ENCODE data around the gene MST1R. TPM values are rescaled to one million over a fixed set of nuclear protein-coding genes. Genes with fewer than 3 reads are reported as not detected.

MST1R gene
- total and polyA plus RNA-seq, 2 of the 4 experiments (the other 2 are of a cell fraction), result under 0.01 to 0.14 TPM

DNA sequence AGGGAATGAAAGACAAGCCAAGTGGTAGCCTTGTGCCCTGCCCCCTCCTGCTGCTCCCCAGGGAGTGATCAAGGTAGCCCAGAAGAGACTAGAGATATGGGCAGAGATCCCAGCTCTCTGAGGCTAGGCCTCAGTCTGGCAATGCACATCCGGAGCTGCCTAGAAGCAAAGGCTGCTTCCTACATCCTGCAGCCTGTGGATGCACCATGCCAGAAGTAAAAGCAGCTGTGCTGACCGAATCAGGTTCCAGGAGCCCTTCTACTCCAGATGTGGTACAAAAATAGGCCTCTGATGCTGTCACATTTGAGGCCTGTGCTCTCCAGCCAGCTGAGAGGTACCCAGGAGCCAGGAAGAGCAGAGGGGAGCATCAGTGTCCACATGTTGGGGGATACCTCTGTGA, 63.3 kb downstream of the MST1R start:
- DNase-seq (no peak), ATAC-seq (ENCODE audit: low read depth) (no peak)
- Histone ChIP-seq H3K23ac (ENCODE audit: low read depth, low read length) (no peak overlapping the region), H3K4me2 (ENCODE audit: low read depth, low read length) (no peak overlapping the region), H4K5ac (ENCODE audit: low read depth, low read length) (no peak overlapping the region), H2BK20ac (ENCODE audit: low read depth, low read length) (no peak overlapping the region), H3K4ac (ENCODE audit: low read depth, low read length) (no peak overlapping the region), H3K9me1 (ENCODE audit: insufficient read depth, low read length) (peaks cover 3% of the 10 kb centered on the region; the same call in 1 of the 2 replicates), H2BK15ac (ENCODE audit: low read depth, low read length) (no peak overlapping the region), H2AK5ac (ENCODE audit: low read depth, low read length) (no peak overlapping the region), H3K4me3 (ENCODE audit: insufficient read depth, low read depth, low read length) (no peak overlapping the region), H3K9ac (ENCODE audit: low read depth, low read length) (no peak overlapping the region), H4K91ac (ENCODE audit: insufficient read depth, low read depth, low read length) (no peak overlapping the region), H2BK120ac (ENCODE audit: low read depth, low read length) (no peak overlapping the region), H3K79me1 (ENCODE audit: low read depth in 1 of 2, low read length in 2 of 2) (no peaks in the 10 kb centered on the region), H2BK5ac (ENCODE audit: low read depth, low read length, poor library complexity, severe bottlenecking) (no peak overlapping the region), H4K20me1 (ENCODE audit: insufficient read depth, low read length) (no peaks in the 10 kb centered on the region), H2AK9ac (replicated peaks; ENCODE audit: low read depth, low read length, poor library complexity) (no peak overlapping the region), H3K27me3 (ENCODE audit: control insufficient read depth, insufficient read depth, low read length) (no peaks in the 10 kb centered on the region), H2AFZ (replicated peaks; ENCODE audit: low read length, poor library complexity) (peak overlapping the region; percentile 2), H4K8ac (ENCODE audit: low read depth in 2 of 2, low read length in 2 of 2) (no peak overlapping the region), H3K27ac (ENCODE audit: insufficient read depth, low read length) (no peak overlapping the region), H3K36me3 (ENCODE audit: control insufficient read depth, insufficient read depth, low read length) (peaks cover 3% of the 10 kb centered on the region), H3K9me3 (ENCODE audit: control insufficient read depth, insufficient read depth, low read length) (no peaks in the 10 kb centered on the region), H3K14ac (replicated peaks; ENCODE audit: low read depth, low read length) (no peak overlapping the region), H3K4me1 (ENCODE audit: control insufficient read depth, insufficient read depth, low read length) (no peaks in the 10 kb centered on the region; the same call in 1 of the 2 replicates), H3K18ac (ENCODE audit: low read depth, low read length) (no peak overlapping the region), H3K56ac (ENCODE audit: extremely low read depth, insufficient read depth, low read length) (no peak overlapping the region)
- intact Hi-C loops (cut with micrococcal nuclease), result loop anchor here (5.0 kb wide), 1 partner anchor 67 kb away; no protein-coding TSS in a partner anchor
- POLR2A ChIA-PET (ENCODE audit: unreplicated experiment), result no interaction called here
- 43% methylated on average over 1 of the region's 2 CpGs; no CpG with 5 or more reads in 1 of the 2 experiments for WGBS, 2 experiments (ENCODE audit: extremely low coverage in 2 of 2, insufficient read length in 1 of 2)
- in situ Hi-C loops (cut with MboI; ENCODE audit: low sequenced_read_pairs), result loop anchor here (5.0 kb wide), 1 partner anchor 138 kb away; no protein-coding TSS in a partner anchor
- dilution Hi-C loops (cut with HindIII; ENCODE audit: low sequenced_read_pairs, unreplicated experiment), result no loop called here
- TF ChIP-seq, protein P1, sequence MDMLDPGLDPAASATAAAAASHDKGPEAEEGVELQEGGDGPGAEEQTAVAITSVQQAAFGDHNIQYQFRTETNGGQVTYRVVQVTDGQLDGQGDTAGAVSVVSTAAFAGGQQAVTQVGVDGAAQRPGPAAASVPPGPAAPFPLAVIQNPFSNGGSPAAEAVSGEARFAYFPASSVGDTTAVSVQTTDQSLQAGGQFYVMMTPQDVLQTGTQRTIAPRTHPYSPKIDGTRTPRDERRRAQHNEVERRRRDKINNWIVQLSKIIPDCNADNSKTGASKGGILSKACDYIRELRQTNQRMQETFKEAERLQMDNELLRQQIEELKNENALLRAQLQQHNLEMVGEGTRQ (IDR thresholded peaks at IDR 0.05; ENCODE audit: low read depth, low read length), result no peak
- BruUV-seq (replicated peaks), result no TSS peak
- CTCF ChIA-PET, result interaction anchor here (1.8 to 4.4 kb wide), 4 partner anchors 17 to 138 kb away, joined by 9 to 33 read pairs (median 12); partner anchors contain the start of genes AMIGO3 and INKA1
